MM.1S (cell line): ENCODE data around the gene CUL3.
A peak's percentile ranks its signal among the peaks of the same experiment; 100 is the strongest.
"Not testable (repeated sequence)": the region's sequence is repeated elsewhere in the genome, so short reads cannot be mapped to it uniquely, and the experiment has no call there.

Experiments
- DNase-seq: peaks from one replicate; pipeline ENCODE4 v3.0.0-alpha.2; 2015
- H2AFZ ChIP-seq: fragments of 300-600 bp; sonication (generic); 2 replicates; pipeline ENCODE4 v1.6.0; 2016; ENCODE audit warnings: antibody characterized with exemption, low read length
- H3F3A ChIP-seq: fragments of 300-600 bp; sonication (generic); 2 replicates; pipeline ENCODE4 v1.6.1; 2016; ENCODE audit warnings: mild to moderate bottlenecking, antibody characterized with exemption, low read length, moderate library complexity, mixed read lengths; ENCODE audit not compliant: insufficient read depth
- H3K27ac ChIP-seq: fragments of 300-600 bp; sonication (generic); 2 replicates; pipeline ENCODE4 v1.5.1; 2016; ENCODE audit warnings: mild to moderate bottlenecking, low read length
- H3K27me3 ChIP-seq: fragments of 300-600 bp; sonication (generic); replicated peaks from 2 replicates; pipeline ENCODE4 v1.6.0; 2016; ENCODE audit warnings: low read length; ENCODE audit not compliant: insufficient read depth
- H3K36me3 ChIP-seq: fragments of 300-600 bp; sonication (generic); replicated peaks from 2 replicates; pipeline ENCODE4 v1.6.1; 2016; ENCODE audit warnings: mild to moderate bottlenecking, low read length, mixed read lengths; ENCODE audit not compliant: insufficient read depth
- H3K4me1 ChIP-seq: fragments of 300-600 bp; sonication (generic); 2 replicates; pipeline ENCODE4 v1.6.1; 2016; ENCODE audit warnings: low read length, mixed read lengths
- H3K4me2 ChIP-seq: fragments of 300-600 bp; sonication (generic); 2 replicates; pipeline ENCODE4 v1.6.0; 2016; ENCODE audit warnings: low read depth, low read length
- H3K4me3 ChIP-seq: fragments of 300-600 bp; sonication (generic); 2 replicates; pipeline ENCODE4 v1.5.1; 2016; ENCODE audit warnings: low read length, mixed read lengths
- H3K79me2 ChIP-seq: fragments of 300-600 bp; sonication (generic); 2 replicates; pipeline ENCODE4 v1.6.1; 2016; ENCODE audit warnings: mixed run types, low read length, mixed read lengths
- H3K9ac ChIP-seq: fragments of 300-600 bp; sonication (generic); 2 replicates; pipeline ENCODE4 v1.6.1; 2016; ENCODE audit warnings: low read length, mixed read lengths
- H3K9me2 ChIP-seq: fragments of 300-600 bp; sonication (generic); replicated peaks from 2 replicates; pipeline ENCODE4 v1.6.1; 2016; ENCODE audit warnings: mild to moderate bottlenecking, low read length, mixed read lengths; ENCODE audit not compliant: insufficient read depth
- H3K9me3 ChIP-seq: fragments of 300-600 bp; sonication (generic); replicated peaks from 2 replicates; pipeline ENCODE4 v1.6.1; 2016; ENCODE audit warnings: mild to moderate bottlenecking, low read length, mixed read lengths; ENCODE audit not compliant: insufficient read depth
- H4K20me1 ChIP-seq: fragments of 300-600 bp; sonication (generic); 2 replicates; pipeline ENCODE4 v1.6.1; 2016; ENCODE audit warnings: mild to moderate bottlenecking, low read length, moderate library complexity, mixed read lengths; ENCODE audit not compliant: insufficient read depth
- CTCF ChIP-seq: fragments of 300-600 bp; sonication (generic); IDR thresholded peaks from 2 replicates; pipeline ENCODE4 v1.5.1; 2016; ENCODE audit warnings: antibody characterized with exemption, low read length, mixed read lengths
- EZH2 ChIP-seq: fragments of 300-600 bp; sonication (generic); optimal IDR thresholded peaks from 2 replicates; pipeline ENCODE3; 2017; ENCODE audit warnings: low read depth, mild to moderate bottlenecking, antibody characterized with exemption, low read length, mixed read lengths
- EZH2phosphoT487 ChIP-seq: fragments of 300-600 bp; sonication (generic); IDR thresholded peaks from 2 replicates; pipeline ENCODE4 v1.6.1; 2018; ENCODE audit warnings: antibody characterized with exemption, low read length

Gene CUL3

GRCh38 chr2:224584111-224584784, 915 bp downstream of the CUL3 start:
- Histone ChIP-seq H3K4me1 (peaks cover 4% of the 10 kb centered on the region; the same call in 1 of the 2 replicates), H4K20me1 (peaks cover 29% of the 10 kb centered on the region), H3K4me3 (peak overlapping the region; percentile 97), H3F3A (peaks cover 13% of the 10 kb centered on the region), H3K79me2 (peaks cover 53% of the 10 kb centered on the region), H3K9me3 (no peaks in the 10 kb centered on the region), H3K4me2 (peak overlapping the region; percentile 70), H3K36me3 (0 out of 2 replicates have a peak, but pooled peaks cover 3% of the 10 kb centered on the region), H3K27me3 (no peaks in the 10 kb centered on the region), H2AFZ (no peak overlapping the region), H3K9ac (peak overlapping the region; percentile 72), H3K9me2 (no peaks in the 10 kb centered on the region), H3K27ac (no peak overlapping the region)
- peak; percentile 35 for DNase-seq
- no peak for TF ChIP-seq EZH2phosphoT487
- no peak for TF ChIP-seq CTCF
- no peak for TF ChIP-seq EZH2

- Histone ChIP-seq H3F3A (peaks cover 13% of the 10 kb centered on the region), H4K20me1 (peaks cover 37% of the 10 kb centered on the region), H3K4me2 (peak overlapping the region; percentile 70; the same call in 1 of the 2 replicates), H3K4me3 (peak overlapping the region; percentile 97), H3K79me2 (peaks cover 65% of the 10 kb centered on the region)
- not testable (repeated sequence) for H3K9ac ChIP-seq, DNase-seq, H2AFZ ChIP-seq, H3K4me1 ChIP-seq, H3K27me3 ChIP-seq, H3K9me3 ChIP-seq, H3K27ac ChIP-seq, H3K9me2 ChIP-seq, H3K36me3 ChIP-seq
Measured at GRCh38 chr2:224583033-224583432, 2.1 kb downstream of the CUL3 start.

GRCh38 chr2:224580248-224580647, 4.9 kb downstream of the CUL3 start:
- 0 out of 2 replicates have a peak, but pooled peaks cover 3% of the 10 kb centered on the region for H3K36me3 ChIP-seq
- no peak overlapping the region for H3K4me3 ChIP-seq
- no peak overlapping the region for H3K9ac ChIP-seq
- H2AFZ ChIP-seq = no peak overlapping the region
- peaks cover 93% of the 10 kb centered on the region for H3K79me2 ChIP-seq
- peaks cover 5% of the 10 kb centered on the region; the same call in 1 of the 2 replicates for H3F3A ChIP-seq
- no peak for TF ChIP-seq EZH2
- TF ChIP-seq CTCF = no peak
- no peak for TF ChIP-seq EZH2phosphoT487
- H3K9me2 ChIP-seq = no peaks in the 10 kb centered on the region
- peaks cover 60% of the 10 kb centered on the region for H4K20me1 ChIP-seq
- H3K4me2 ChIP-seq = no peak overlapping the region
- no peaks in the 10 kb centered on the region for H3K27me3 ChIP-seq
- peaks cover 7% of the 10 kb centered on the region; the same call in 1 of the 2 replicates for H3K4me1 ChIP-seq
- no peaks in the 10 kb centered on the region for H3K9me3 ChIP-seq
- DNase-seq = no peak
- no peak overlapping the region for H3K27ac ChIP-seq

- Histone ChIP-seq H3K36me3 (0 out of 2 replicates have a peak, but pooled peaks cover 3% of the 10 kb centered on the region), H3K4me1 (peaks cover 7% of the 10 kb centered on the region; the same call in 1 of the 2 replicates), H3K9ac (no peak overlapping the region), H3F3A (peaks cover 5% of the 10 kb centered on the region; the same call in 1 of the 2 replicates), H3K79me2 (peaks cover 100% of the 10 kb centered on the region), H4K20me1 (peaks cover 68% of the 10 kb centered on the region), H3K9me2 (no peaks in the 10 kb centered on the region), H2AFZ (no peak overlapping the region), H3K4me3 (no peak overlapping the region), H3K27ac (no peak overlapping the region), H3K9me3 (no peaks in the 10 kb centered on the region), H3K27me3 (no peaks in the 10 kb centered on the region), H3K4me2 (no peak overlapping the region)
- TF ChIP-seq CTCF = no peak
- TF ChIP-seq EZH2 = no peak
- no peak for TF ChIP-seq EZH2phosphoT487
- no peak for DNase-seq
Measured at GRCh38 chr2:224579411-224579810, 5.8 kb downstream of the CUL3 start.
